ENCODE results near the gene LIX1L.

The LIX1L gene

GRCh38 chr1:145956361-145956760, 1.5 kb downstream of the LIX1L start:
- H4K20me1 ChIP-seq (ENCODE audit: insufficient read depth): no peaks in the 10 kb centered on the region
- no peak for TF ChIP-seq CTCF (conservative IDR thresholded peaks at IDR 0.05; ENCODE audit: low read depth, low read length)
- H3K27me3 ChIP-seq (ENCODE audit: insufficient read depth, low read depth): no peaks in the 10 kb centered on the region
- H2AFZ ChIP-seq (ENCODE audit: low read depth): peak overlapping the region; percentile 63; the same call in 1 of the 2 replicates
- H3K36me3 ChIP-seq (ENCODE audit: insufficient read depth): no peaks in the 10 kb centered on the region
- peaks cover 28% of the 10 kb centered on the region for H3K4me1 ChIP-seq (ENCODE audit: low read depth, poor library complexity, severe bottlenecking)
- H3K27ac ChIP-seq: no peak overlapping the region
- H3K4me3 ChIP-seq (IDR thresholded peaks at IDR 0.05; ENCODE audit: insufficient read depth, low read depth, low read length): no peak overlapping the region
- 0 out of 2 replicates have a peak overlapping the region, but pooled peaks have one; percentile 65 for H3K9ac ChIP-seq
- peak overlapping the region; percentile 77 for H3K4me2 ChIP-seq
- peaks cover 4% of the 10 kb centered on the region; the same call in 1 of the 2 replicates for H3K79me2 ChIP-seq (ENCODE audit: insufficient read depth, low read depth)

- Histone ChIP-seq H3K9ac (no peak overlapping the region), H3K36me3 (ENCODE audit: insufficient read depth) (no peaks in the 10 kb centered on the region), H3K79me2 (ENCODE audit: insufficient read depth, low read depth) (peaks cover 4% of the 10 kb centered on the region; the same call in 1 of the 2 replicates), H2AFZ (ENCODE audit: low read depth) (no peak overlapping the region), H3K4me3 (IDR thresholded peaks at IDR 0.05; ENCODE audit: insufficient read depth, low read depth, low read length) (no peak overlapping the region), H3K4me2 (peak overlapping the region; percentile 77; the same call in 1 of the 2 replicates), H3K4me1 (ENCODE audit: low read depth, poor library complexity, severe bottlenecking) (peaks cover 28% of the 10 kb centered on the region), H3K27me3 (ENCODE audit: insufficient read depth, low read depth) (no peaks in the 10 kb centered on the region), H3K27ac (no peak overlapping the region), H4K20me1 (ENCODE audit: insufficient read depth) (no peaks in the 10 kb centered on the region)
- TF ChIP-seq CTCF (conservative IDR thresholded peaks at IDR 0.05; ENCODE audit: low read depth, low read length): no peak
Observed at GRCh38 chr1:145955436-145955835, 2.4 kb downstream of the LIX1L start.

GRCh38 chr1:145953861-145954260, 4.0 kb downstream of the LIX1L start:
- no peaks in the 10 kb centered on the region for H3K27me3 ChIP-seq (ENCODE audit: insufficient read depth, low read depth)
- H3K79me2 ChIP-seq (ENCODE audit: insufficient read depth, low read depth): peaks cover 4% of the 10 kb centered on the region; the same call in 1 of the 2 replicates
- H3K4me2 ChIP-seq: no peak overlapping the region

GRCh38 chr1:145952903-145953302, 4.9 kb downstream of the LIX1L start:
- Histone ChIP-seq H3K36me3 (ENCODE audit: insufficient read depth) (no peaks in the 10 kb centered on the region), H3K79me2 (ENCODE audit: insufficient read depth, low read depth) (peaks cover 4% of the 10 kb centered on the region; the same call in 1 of the 2 replicates), H3K27ac (no peak overlapping the region), H3K27me3 (ENCODE audit: insufficient read depth, low read depth) (no peaks in the 10 kb centered on the region), H3K4me3 (IDR thresholded peaks at IDR 0.05; ENCODE audit: insufficient read depth, low read depth, low read length) (no peak overlapping the region), H2AFZ (ENCODE audit: low read depth) (no peak overlapping the region), H3K4me2 (no peak overlapping the region), H3K4me1 (ENCODE audit: low read depth, poor library complexity, severe bottlenecking) (peaks cover 16% of the 10 kb centered on the region), H4K20me1 (ENCODE audit: insufficient read depth) (no peaks in the 10 kb centered on the region), H3K9ac (no peak overlapping the region)
- no peak for TF ChIP-seq CTCF (conservative IDR thresholded peaks at IDR 0.05; ENCODE audit: low read depth, low read length)

More at GRCh38 chr1:145953861-145954260, 4.0 kb downstream of the LIX1L start:
- Histone ChIP-seq H3K27ac (no peak overlapping the region), H3K9ac (no peak overlapping the region), H3K36me3 (ENCODE audit: insufficient read depth) (no peaks in the 10 kb centered on the region), H3K4me1 (ENCODE audit: low read depth, poor library complexity, severe bottlenecking) (peaks cover 25% of the 10 kb centered on the region), H3K4me3 (IDR thresholded peaks at IDR 0.05; ENCODE audit: insufficient read depth, low read depth, low read length) (no peak overlapping the region), H2AFZ (ENCODE audit: low read depth) (no peak overlapping the region), H4K20me1 (ENCODE audit: insufficient read depth) (no peaks in the 10 kb centered on the region)
- no peak for TF ChIP-seq CTCF (conservative IDR thresholded peaks at IDR 0.05; ENCODE audit: low read depth, low read length)

Measured in KMS-11 (cell line).